CD14-positive monocyte (primary cell): ENCODE results near the gene ISCU. TPM values are rescaled to one million over a fixed set of nuclear protein-coding genes. Genes with fewer than 3 reads are reported as not detected.

Experiments used
- DNase-seq, 3 donors: peaks; one replicate each; pipeline ENCODE4 v3.0.0-alpha.2; 2011 to 2022
- H2AFZ ChIP-seq: 2 replicates; pipeline ENCODE4 v1.6.0; 2012; ENCODE audit warnings: mild to moderate bottlenecking, low read depth, low read length, inconsistent platforms; ENCODE audit not compliant: insufficient read depth, poor library complexity, severe bottlenecking
- H3K27ac ChIP-seq, 2 donors: 1 replicate in 1 of 2; 2 replicates in 1 of 2; pipeline ENCODE4 v1.5.1; 2012 to 2013; ENCODE audit warnings: low read length in 2 of 2, control low read depth in 1 of 2, inconsistent platforms in 1 of 2, low read depth in 1 of 2, mild to moderate bottlenecking in 1 of 2
- H3K27me3 ChIP-seq, 2 donors: one replicate each; pipeline versions ENCODE4 v1.6.0 to v1.6.1; 2011 to 2013; ENCODE audit warnings: low read length in 2 of 2; ENCODE audit not compliant: control insufficient read depth in 2 of 2, insufficient read depth in 2 of 2
- H3K36me3 ChIP-seq, 2 donors: replicated peaks in 1 of 2; 1 replicate in 1 of 2; 2 replicates in 1 of 2; pipeline versions ENCODE4 v1.5.1 to v1.6.1; 2012 to 2013; ENCODE audit warnings: low read length in 2 of 2, control low read depth in 1 of 2, inconsistent platforms in 1 of 2, mild to moderate bottlenecking in 1 of 2; ENCODE audit not compliant: insufficient read depth in 2 of 2, control insufficient read depth in 1 of 2
- H3K4me1 ChIP-seq, 2 donors: 1 replicate in 1 of 2; 2 replicates in 1 of 2; pipeline versions ENCODE4 v1.5.1 to v1.6.1; 2012 to 2013; ENCODE audit warnings: low read length in 2 of 2, control low read depth in 1 of 2, inconsistent platforms in 1 of 2, mild to moderate bottlenecking in 1 of 2, moderate library complexity in 1 of 2; ENCODE audit not compliant: insufficient read depth in 2 of 2, control insufficient read depth in 1 of 2
- H3K4me2 ChIP-seq: replicated peaks from 2 replicates; pipeline ENCODE3; 2012; ENCODE audit warnings: low read length, moderate library complexity, mild to moderate bottlenecking; ENCODE audit not compliant: poor library complexity, severe bottlenecking; ENCODE audit errors: extremely low read depth
- H3K4me3 ChIP-seq, 3 experiments: fragments of 200-600 bp in 1 of 3; sonication (generic) in 1 of 3; replicated peaks in 1 of 3; 1 replicate in 2 of 3; 2 replicates in 1 of 3; pipeline ENCODE4 v1.5.1; 2011 to 2013; ENCODE audit warnings: low read length in 3 of 3, mild to moderate bottlenecking in 3 of 3, control low read depth in 2 of 3, low read depth in 2 of 3, inconsistent platforms in 1 of 3, moderate library complexity in 1 of 3
- H3K79me2 ChIP-seq: 2 replicates; pipeline ENCODE4 v1.6.0; 2012; ENCODE audit warnings: mild to moderate bottlenecking, control low read depth, inconsistent platforms, low read length, moderate library complexity; ENCODE audit not compliant: insufficient read depth
- H3K9ac ChIP-seq: 2 replicates; pipeline ENCODE4 v1.6.0; 2017; ENCODE audit warnings: low read length, mild to moderate bottlenecking; ENCODE audit not compliant: insufficient read depth, poor library complexity, severe bottlenecking
- H3K9me3 ChIP-seq, 2 donors: replicated peaks in 1 of 2; 1 replicate in 1 of 2; 2 replicates in 1 of 2; pipeline versions ENCODE4 v1.5.1 to v1.6.1; 2012 to 2013; ENCODE audit warnings: low read length in 2 of 2, control low read depth in 1 of 2; ENCODE audit not compliant: control insufficient read depth in 1 of 2, insufficient read depth in 1 of 2
- H4K20me1 ChIP-seq: 2 replicates; pipeline ENCODE4 v1.6.0; 2012; ENCODE audit warnings: mild to moderate bottlenecking, low read length, control low read depth, moderate library complexity; ENCODE audit not compliant: insufficient read depth
- H3K27ac Mint-ChIP-seq, 7 donors: one replicate each; pipeline ENCODE4 v1.8.0; 2020; ENCODE audit warnings: mild to moderate bottlenecking in 7 of 7, mixed read lengths in 7 of 7, moderate library complexity in 6 of 7, inconsistent platforms in 2 of 7
- H3K27me3 Mint-ChIP-seq, 3 donors: one replicate each; pipeline ENCODE4 v1.8.0; 2021 to 2022; ENCODE audit warnings: low read depth in 3 of 3, mild to moderate bottlenecking in 3 of 3, mixed read lengths in 3 of 3, moderate library complexity in 3 of 3, inconsistent platforms in 1 of 3
- H3K36me3 Mint-ChIP-seq, 2 donors: one replicate each; pipeline ENCODE4 v1.8.0; 2020; ENCODE audit warnings: mixed read lengths in 2 of 2, inconsistent platforms in 1 of 2, mild to moderate bottlenecking in 1 of 2
- H3K4me1 Mint-ChIP-seq: one replicate; pipeline ENCODE4 v1.8.0; 2020; ENCODE audit warnings: mild to moderate bottlenecking, mixed read lengths
- H3K4me3 Mint-ChIP-seq, 2 donors: one replicate each; pipeline ENCODE4 v1.8.0; 2020; ENCODE audit warnings: mild to moderate bottlenecking in 2 of 2, mixed read lengths in 2 of 2, moderate library complexity in 1 of 2
- H3K9me3 Mint-ChIP-seq, 7 donors: one replicate each; pipeline ENCODE4 v1.8.0; 2020 to 2022; ENCODE audit warnings: mixed read lengths in 7 of 7, mild to moderate bottlenecking in 6 of 7, moderate library complexity in 6 of 7, inconsistent platforms in 2 of 7
- WGBS: methylation state at CpG from one replicate; pipeline ENCODE4 v1.1.5; 2013; ENCODE audit warnings: missing lambda C conversion rate; ENCODE audit not compliant: insufficient coverage; 5-methylcytosine and 5-hydroxymethylcytosine counted together
- intact Hi-C, 2 donors: fragments of 100-400 bp; cut with micrococcal nuclease; formaldehyde crosslinking; loops; one replicate each; pipeline versions ENCODE4 v1.15.0 to v1.15.1; 2023
- polyA plus RNA-seq, 3 donors: library from polyadenylated mRNA; depleted of rRNA in 1 of 3; unstranded in 2 of 3; stranded (reverse) in 1 of 3; fragments of 300-500 nt in 2 of 3; fragments of >200 nt in 1 of 3; fragmentation: Illumina TruSeq in 2 of 3; gene quantifications; 1 replicate in 2 of 3; 2 replicates in 1 of 3; pipeline ENCODE4 v1.2.3, GENCODE V29; 2012 to 2021
- TF ChIP-seq, protein P1 (sequence below): fragments of 200-600 bp; IDR thresholded peaks from one replicate; pipeline ENCODE4 v1.8.0; 2022; ENCODE audit warnings: antibody characterized with exemption, mild to moderate bottlenecking

ISCU gene
- polyA plus RNA-seq, 3 donors, result 90.9 to 114 (median 111) TPM

DNA sequence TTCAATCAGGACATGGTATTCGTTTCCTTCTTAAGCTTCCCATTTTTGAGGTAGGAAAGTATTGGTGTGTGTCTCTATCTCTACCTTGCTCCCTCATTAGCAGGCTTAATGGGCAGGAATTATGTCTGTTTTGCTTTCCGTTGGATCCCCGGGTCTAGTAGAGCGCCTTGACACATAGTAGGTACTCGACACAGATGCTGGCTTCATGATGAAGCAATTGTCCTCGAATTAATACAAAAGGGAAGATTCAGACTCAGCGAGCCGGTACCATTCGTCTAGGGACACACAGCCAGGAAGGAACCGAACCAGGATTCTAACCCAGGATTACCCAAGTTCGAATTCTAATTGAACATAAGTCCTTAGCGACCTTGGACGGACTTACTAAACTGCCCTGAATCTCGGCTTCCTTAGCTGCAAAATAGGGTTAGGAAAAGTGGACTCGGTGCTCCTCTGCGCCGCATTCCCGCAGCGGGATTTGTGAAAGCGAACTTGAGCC, 496 bp upstream of the ISCU start:
- WGBS, result 0% methylated on average over 18 of the region's 20 CpGs
- Histone ChIP-seq H3K36me3 (peaks cover 28 to 44% of the 10 kb centered on the region in 2 donors), H3K9ac (peak overlapping the region; percentile 92), H3K79me2 (peaks cover 59% of the 10 kb centered on the region), H3K4me1 (peaks cover 44 to 59% of the 10 kb centered on the region in 2 donors), H4K20me1 (peaks cover 17% of the 10 kb centered on the region), H3K27me3 (no peaks in the 10 kb centered on the region), H3K4me2 (peak overlapping the region; percentile 98), H3K4me3 (peak overlapping the region; percentile 84 to 97 (median 92)), H3K27ac (peak overlapping the region; percentile 22 to 95), H2AFZ (peak overlapping the region; percentile 91), H3K9me3 (no peaks in the 10 kb centered on the region)
- DNase-seq, result peak in 2 of 3 donors; percentile 23 to 49
- TF ChIP-seq, protein P1, sequence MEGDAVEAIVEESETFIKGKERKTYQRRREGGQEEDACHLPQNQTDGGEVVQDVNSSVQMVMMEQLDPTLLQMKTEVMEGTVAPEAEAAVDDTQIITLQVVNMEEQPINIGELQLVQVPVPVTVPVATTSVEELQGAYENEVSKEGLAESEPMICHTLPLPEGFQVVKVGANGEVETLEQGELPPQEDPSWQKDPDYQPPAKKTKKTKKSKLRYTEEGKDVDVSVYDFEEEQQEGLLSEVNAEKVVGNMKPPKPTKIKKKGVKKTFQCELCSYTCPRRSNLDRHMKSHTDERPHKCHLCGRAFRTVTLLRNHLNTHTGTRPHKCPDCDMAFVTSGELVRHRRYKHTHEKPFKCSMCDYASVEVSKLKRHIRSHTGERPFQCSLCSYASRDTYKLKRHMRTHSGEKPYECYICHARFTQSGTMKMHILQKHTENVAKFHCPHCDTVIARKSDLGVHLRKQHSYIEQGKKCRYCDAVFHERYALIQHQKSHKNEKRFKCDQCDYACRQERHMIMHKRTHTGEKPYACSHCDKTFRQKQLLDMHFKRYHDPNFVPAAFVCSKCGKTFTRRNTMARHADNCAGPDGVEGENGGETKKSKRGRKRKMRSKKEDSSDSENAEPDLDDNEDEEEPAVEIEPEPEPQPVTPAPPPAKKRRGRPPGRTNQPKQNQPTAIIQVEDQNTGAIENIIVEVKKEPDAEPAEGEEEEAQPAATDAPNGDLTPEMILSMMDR, result no peak
- intact Hi-C loops, result loop anchor here (2.0 to 10.0 kb wide), 9 partner anchors 45 to 490 kb away; partner anchors contain the start of genes CORO1C (in 1 of the 2), FICD (in 1 of the 2), SELPLG (in 1 of the 2) and SSH1 (in 1 of the 2)
- Mint-ChIP-seq H3K27ac (peak overlapping the region; percentile 90 to 100 (median 100)), H3K4me1 (peaks cover 50% of the 10 kb centered on the region), H3K27me3 (peaks cover 0 to 2% (median 0%) of the 10 kb centered on the region in 3 donors), H3K9me3 (no peaks in the 10 kb centered on the region), H3K4me3 (peak overlapping the region; percentile 100), H3K36me3 (peaks cover 33 to 45% of the 10 kb centered on the region in 2 donors)

GRCh38 chr12:108563136-108563803, 874 bp downstream of the ISCU start:
- intact Hi-C loops, result loop anchor here (1.0 to 10.0 kb wide), 11 partner anchors 46 to 530 kb away; partner anchors contain the start of genes ALKBH2 (in 1 of the 2), CORO1C (in 1 of the 2), FICD (in 1 of the 2) and SELPLG (in 1 of the 2)
- Mint-ChIP-seq H3K4me1 (peaks cover 53% of the 10 kb centered on the region), H3K9me3 (no peaks in the 10 kb centered on the region), H3K27me3 (peaks cover 0 to 2% (median 0%) of the 10 kb centered on the region in 3 donors), H3K4me3 (peak overlapping the region; percentile 100), H3K36me3 (peaks cover 38 to 45% of the 10 kb centered on the region in 2 donors), H3K27ac (peak overlapping the region; percentile 92 to 100 (median 99))
- 0% methylated on average over 3 of the region's 14 CpGs for WGBS
- Histone ChIP-seq H2AFZ (peak overlapping the region; percentile 79), H3K4me3 (peak overlapping the region; percentile 51 to 97 (median 90)), H3K36me3 (peaks cover 24 to 41% of the 10 kb centered on the region in 2 donors), H3K9me3 (no peaks in the 10 kb centered on the region), H3K4me2 (peak overlapping the region; percentile 98), H3K4me1 (peaks cover 55 to 72% of the 10 kb centered on the region in 2 donors), H3K27me3 (no peaks in the 10 kb centered on the region), H3K27ac (peak overlapping the region; percentile 72 to 95), H4K20me1 (peaks cover 3% of the 10 kb centered on the region), H3K9ac (peak overlapping the region; percentile 92), H3K79me2 (peaks cover 46% of the 10 kb centered on the region)
- TF ChIP-seq, protein P1, result peak; percentile 88
- DNase-seq, result peak; percentile 74 to 80 (median 79)
